HG03342 (cell line): Measurements from ENCODE around the gene ZBTB5.
"Not testable (repeated sequence)": the region's sequence is repeated elsewhere in the genome, so short reads cannot be mapped to it uniquely, and the experiment has no call there.

Experiments used
- ATAC-seq: cut with Tn5 transposase; IDR thresholded peaks from one replicate; pipeline ENCODE4 v1.9.1; 2021; ENCODE audit warnings: mild to moderate bottlenecking, moderate library complexity; ENCODE audit not compliant: unreplicated experiment

The ZBTB5 gene, protein sequence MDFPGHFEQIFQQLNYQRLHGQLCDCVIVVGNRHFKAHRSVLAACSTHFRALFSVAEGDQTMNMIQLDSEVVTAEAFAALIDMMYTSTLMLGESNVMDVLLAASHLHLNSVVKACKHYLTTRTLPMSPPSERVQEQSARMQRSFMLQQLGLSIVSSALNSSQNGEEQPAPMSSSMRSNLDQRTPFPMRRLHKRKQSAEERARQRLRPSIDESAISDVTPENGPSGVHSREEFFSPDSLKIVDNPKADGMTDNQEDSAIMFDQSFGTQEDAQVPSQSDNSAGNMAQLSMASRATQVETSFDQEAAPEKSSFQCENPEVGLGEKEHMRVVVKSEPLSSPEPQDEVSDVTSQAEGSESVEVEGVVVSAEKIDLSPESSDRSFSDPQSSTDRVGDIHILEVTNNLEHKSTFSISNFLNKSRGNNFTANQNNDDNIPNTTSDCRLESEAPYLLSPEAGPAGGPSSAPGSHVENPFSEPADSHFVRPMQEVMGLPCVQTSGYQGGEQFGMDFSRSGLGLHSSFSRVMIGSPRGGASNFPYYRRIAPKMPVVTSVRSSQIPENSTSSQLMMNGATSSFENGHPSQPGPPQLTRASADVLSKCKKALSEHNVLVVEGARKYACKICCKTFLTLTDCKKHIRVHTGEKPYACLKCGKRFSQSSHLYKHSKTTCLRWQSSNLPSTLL

DNA sequence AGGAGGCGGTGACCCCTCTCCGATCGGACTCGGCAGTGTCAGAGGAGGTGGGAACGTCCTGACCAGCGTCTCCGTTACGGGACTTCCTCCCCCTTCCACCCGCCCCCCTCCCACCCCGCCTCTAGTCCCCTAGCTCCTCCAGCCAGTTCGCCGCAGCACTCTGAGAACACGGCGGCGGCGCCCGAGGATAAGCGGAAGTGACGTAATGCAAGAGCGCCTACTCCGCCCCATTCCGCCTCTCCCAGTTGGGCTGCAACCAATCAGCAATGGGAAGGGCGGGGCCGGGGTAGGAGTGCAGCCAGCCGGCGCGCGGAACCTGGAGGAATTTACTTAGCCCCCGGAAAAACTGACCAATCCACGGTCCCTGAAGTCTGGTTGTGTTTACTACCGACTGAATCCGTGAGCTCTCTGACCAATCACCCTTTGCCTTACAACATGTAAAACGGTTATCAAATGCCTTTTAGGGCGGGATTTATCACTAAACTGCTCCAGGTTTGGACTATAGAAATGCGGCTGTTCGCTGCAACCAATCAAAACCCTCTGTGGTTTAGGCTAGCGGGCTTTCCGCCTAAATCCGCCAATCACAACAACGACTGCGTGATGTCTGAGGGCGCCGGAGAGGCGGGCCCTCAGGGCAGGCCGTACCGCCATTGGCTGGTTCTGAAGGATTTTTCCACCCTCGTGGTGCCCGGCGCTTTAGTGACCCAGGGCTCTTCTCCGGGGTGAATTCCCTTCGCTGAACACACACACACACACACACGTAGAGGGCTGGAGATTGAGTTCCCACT lies at the start of gene ZBTB5:
Gene ZBTB5, minus strand, starts transcription at position 202 of the 788 bp plus-strand sequence. CDS start 22,899 bp downstream, outside the sequence.
- peak; percentile 78 for ATAC-seq

DNA sequence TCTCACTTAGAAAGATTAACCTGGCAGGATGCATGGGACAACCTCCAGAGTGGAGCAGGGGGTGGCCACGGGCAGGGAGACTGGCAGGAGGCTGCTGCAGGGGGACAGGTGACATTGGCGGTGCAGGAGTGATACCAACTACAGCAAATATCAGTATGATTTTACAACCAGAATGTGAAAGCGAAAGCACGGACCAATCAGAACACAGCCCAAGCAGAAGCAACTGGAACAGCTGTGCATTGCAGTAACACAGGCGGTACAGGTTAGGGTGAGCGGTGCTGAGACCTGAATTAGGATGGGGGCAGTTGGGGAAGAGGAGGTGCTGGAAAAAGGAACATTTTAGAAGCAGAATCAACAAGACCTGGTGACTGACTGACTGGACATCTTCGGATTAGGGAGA lies 49.7 kb upstream of the ZBTB5 start:
- no peak for ATAC-seq

GRCh38 chr9:37514415-37514814 lies 49.2 kb upstream of the ZBTB5 start:
- ATAC-seq: not testable (repeated sequence)

DNA sequence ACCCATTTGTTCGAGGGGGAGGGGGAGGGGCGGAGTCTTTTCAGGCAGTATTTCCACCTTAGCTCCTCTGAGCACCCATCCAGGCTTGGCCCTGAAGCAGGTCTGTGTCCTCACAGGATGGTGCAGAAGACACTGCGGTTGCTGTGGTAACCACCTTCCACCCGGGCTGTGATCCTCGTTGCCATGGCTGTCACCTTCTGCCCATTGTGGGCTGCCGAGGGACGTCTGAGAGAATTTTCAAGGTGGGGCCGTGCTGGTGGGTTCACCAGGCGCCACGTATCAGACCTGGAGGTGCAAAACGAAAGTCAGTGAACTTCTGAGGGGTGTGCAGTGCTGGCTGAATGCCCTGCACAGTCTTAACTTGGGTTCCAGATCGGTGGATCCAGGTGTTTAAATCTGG lies 47.2 kb upstream of the ZBTB5 start:
- no peak for ATAC-seq

- no peak for ATAC-seq
Observed at GRCh38 chr9:37511016-37512010, 46.1 kb upstream of the ZBTB5 start.

GRCh38 chr9:37510053-37510452 lies 44.8 kb upstream of the ZBTB5 start:
- ATAC-seq: not testable (repeated sequence)

DNA sequence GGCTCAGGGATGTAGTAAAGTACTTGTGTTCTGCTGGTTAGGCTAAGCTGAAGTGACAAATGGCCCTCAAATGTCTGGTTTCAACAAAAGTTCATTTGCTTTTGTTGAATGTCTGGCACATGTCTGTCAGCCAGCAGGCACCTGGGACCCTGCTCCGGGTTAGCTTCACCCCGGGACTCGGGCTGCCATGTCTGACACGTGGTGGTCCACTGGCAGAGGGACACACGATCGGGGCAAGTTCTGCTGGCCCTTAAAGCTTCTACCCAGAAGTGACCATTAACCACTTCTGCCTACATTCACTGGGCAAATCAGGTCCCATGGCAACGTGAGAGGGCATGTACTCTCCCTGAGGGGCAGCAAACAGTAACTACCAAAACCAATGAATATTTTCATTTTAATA lies 44.3 kb upstream of the ZBTB5 start:
- no peak for ATAC-seq

- no peak for ATAC-seq
Observed at GRCh38 chr9:37508834-37509206, 43.6 kb upstream of the ZBTB5 start.

GRCh38 chr9:37508135-37508833 lies 43.0 kb upstream of the ZBTB5 start:
- ATAC-seq: no peak

DNA sequence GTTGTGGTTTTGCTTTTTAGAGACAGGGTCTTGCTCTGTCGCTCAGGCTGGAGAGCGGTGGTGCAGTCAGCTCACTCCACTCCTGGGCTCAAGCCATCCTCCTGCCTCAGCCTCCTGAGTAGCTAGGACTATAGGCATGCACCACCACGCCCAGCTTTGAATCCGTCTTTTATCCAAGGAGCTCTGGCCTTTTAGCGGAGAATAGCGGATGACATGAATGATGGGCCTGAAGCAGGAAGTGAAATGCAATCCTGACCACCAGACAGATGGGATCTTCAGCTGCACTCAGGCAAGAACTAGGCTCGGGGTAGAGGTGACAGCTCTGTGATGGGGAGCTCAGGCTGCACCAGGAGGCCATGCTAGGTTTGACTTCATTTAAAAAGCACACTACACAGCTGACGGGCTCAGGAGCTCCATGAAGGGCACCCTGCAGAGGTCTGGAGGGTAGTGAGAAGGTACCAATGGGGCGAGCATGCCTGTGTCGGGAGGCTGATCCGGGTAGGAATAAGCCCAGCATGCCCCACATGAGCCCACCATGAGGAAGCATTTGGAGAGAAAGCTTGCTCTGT lies 42.4 kb upstream of the ZBTB5 start:
- ATAC-seq: no peak

GRCh38 chr9:37504605-37505004 lies 39.4 kb upstream of the ZBTB5 start:
- ATAC-seq: no peak

DNA sequence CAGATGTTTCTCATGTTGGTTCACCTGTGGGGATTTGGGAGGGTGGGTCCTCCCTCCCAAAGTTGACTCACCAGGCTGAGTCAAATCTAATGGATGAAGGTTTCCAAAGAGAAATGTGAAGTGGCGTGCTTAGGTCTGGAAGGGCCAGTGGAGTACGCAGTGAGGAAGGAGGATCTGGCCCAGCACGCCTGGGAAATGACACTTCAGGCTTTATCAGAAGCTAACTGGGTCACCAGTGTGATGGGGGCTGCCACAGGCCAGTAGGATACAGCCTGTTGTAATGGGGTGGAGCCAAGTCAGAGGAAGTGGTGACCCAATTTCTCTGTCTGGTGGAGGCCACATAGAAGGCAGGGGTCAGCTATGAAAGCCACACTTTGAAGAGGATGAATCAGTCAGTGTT lies 38.5 kb upstream of the ZBTB5 start:
- ATAC-seq: no peak

DNA sequence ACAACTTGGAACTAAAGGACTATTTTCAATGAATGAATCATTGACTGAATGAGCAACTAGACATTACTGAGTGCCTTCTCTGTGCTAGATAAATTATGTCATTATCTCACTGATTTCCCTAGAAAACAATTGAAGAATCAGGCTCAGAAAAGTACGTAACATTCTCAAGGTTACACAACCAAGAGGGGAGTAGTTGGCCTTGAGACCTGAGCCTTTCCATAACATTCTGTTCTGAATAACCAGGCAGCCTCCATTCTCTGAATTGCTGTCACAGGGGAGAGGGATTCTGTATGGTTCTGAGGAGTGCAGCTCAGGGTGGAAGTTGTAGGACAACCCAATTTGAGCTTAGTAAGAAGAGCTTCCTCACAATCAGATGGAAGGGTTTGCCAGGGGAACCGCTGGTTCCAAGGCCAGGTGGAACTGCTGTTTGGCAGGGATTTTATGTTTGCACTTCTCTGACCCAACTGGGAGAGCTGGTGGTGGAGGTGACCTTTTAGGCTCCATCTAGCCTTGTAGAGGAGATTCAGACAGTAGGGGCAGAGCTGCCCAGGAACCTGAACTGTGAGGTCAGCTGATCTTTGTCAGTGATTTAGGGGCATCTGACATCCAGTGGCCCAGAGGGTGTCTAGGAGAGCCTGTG lies 36.8 kb upstream of the ZBTB5 start:
- no peak for ATAC-seq

- no peak for ATAC-seq
Observed at GRCh38 chr9:37499297-37499696, 34.0 kb upstream of the ZBTB5 start.

DNA sequence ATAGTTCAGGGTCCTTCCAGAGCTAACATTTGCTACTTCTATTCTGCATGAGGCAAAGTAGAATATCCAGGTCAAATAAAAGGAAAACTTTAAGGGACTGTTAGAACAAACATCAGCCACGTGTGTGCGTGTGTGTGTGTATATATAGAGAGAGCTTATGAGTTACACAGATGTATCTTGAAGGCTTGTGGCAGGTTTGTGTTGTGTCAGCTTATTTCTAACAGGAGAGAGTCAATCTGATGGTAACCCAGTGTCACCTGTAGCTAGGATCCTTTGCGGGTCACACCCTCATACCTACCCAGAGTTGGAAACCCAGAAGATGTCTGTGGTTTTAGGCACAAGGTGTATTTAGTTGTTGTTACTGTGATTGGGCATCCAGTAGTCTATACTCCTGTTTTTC lies 33.2 kb upstream of the ZBTB5 start:
- ATAC-seq: no peak

GRCh38 chr9:37497320-37497719 lies 32.1 kb upstream of the ZBTB5 start:
- no peak for ATAC-seq

- ATAC-seq: no peak
Observed at GRCh38 chr9:37496020-37496419, 30.8 kb upstream of the ZBTB5 start.

DNA sequence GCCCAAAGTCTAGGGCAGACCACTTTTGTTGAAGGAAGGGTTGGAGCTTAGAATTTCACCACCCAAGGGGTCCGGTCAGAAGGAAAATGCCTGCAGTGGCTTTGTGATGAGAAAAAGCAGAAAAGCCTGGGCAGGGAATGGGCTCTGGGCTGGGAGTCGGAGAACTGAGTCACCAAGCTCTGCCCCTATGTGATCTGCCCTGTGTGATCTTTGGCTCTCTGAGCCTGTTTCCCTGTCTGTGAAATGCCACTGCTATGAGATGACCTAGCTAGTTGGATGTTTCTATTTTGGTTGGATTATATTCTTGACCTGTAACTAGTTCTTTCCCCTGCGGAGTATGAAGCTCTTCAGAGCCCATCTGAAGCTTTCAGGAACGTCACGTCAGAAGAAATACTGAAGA lies 30.3 kb upstream of the ZBTB5 start:
- no peak for ATAC-seq

- no peak for ATAC-seq
Observed at GRCh38 chr9:37491939-37492338, 26.7 kb upstream of the ZBTB5 start.
